Measurements from ENCODE around the gene TCF12. TPM values are rescaled to one million over a fixed set of nuclear protein-coding genes. Genes with fewer than 3 reads are reported as not detected.

The TCF12 gene
- total RNA-seq, 1 donor from 2014 or later, result 149 TPM

GRCh38 chr15:56959318-56959648 is 40.8 kb downstream of the TCF12 start:
- peaks cover 52% of the 10 kb centered on the region for H3K4me1 ChIP-seq
- peaks cover 21% of the 10 kb centered on the region for H3K36me3 Mint-ChIP-seq
- H3K27ac Mint-ChIP-seq, result no peak overlapping the region
- H3K4me3 ChIP-seq, result no peak overlapping the region
- no peaks in the 10 kb centered on the region for H3K27me3 ChIP-seq
- H2AFZ ChIP-seq (replicated peaks), result no peak overlapping the region
- DNase-seq (ENCODE audit: low spot score), result no peak
- no peak overlapping the region for H3K27ac ChIP-seq
- peaks cover 60% of the 10 kb centered on the region for H4K20me1 ChIP-seq (ENCODE audit: low read depth)
- TF ChIP-seq EZH2phosphoT487 (IDR thresholded peaks at IDR 0.05), result no peak
- no peak for TF ChIP-seq EZH2 (IDR thresholded peaks at IDR 0.05)
- no peak for TF ChIP-seq CTCF (IDR thresholded peaks at IDR 0.05)
- peaks cover 35% of the 10 kb centered on the region for H3K9me3 Mint-ChIP-seq
- H3K9ac ChIP-seq, result no peak overlapping the region
- H3K4me2 ChIP-seq, result no peak overlapping the region
- H3K9me3 ChIP-seq (ENCODE audit: low read depth), result no peaks in the 10 kb centered on the region
- H3K27me3 Mint-ChIP-seq (ENCODE audit: insufficient read depth, low read depth), result no peaks in the 10 kb centered on the region
- H3K4me1 Mint-ChIP-seq, result peaks cover 26% of the 10 kb centered on the region
- peaks cover 6% of the 10 kb centered on the region for H3K36me3 ChIP-seq
- peaks cover 18% of the 10 kb centered on the region for H3F3A ChIP-seq (ENCODE audit: low read depth)
- no peak overlapping the region for H3K4me3 Mint-ChIP-seq
- peaks cover 99% of the 10 kb centered on the region for H3K79me2 ChIP-seq (ENCODE audit: low read depth)

- Histone ChIP-seq H4K20me1 (ENCODE audit: low read depth) (peaks cover 68% of the 10 kb centered on the region), H3K4me1 (peaks cover 56% of the 10 kb centered on the region), H3F3A (ENCODE audit: low read depth) (peaks cover 18% of the 10 kb centered on the region), H3K4me3 (no peak overlapping the region), H3K79me2 (ENCODE audit: low read depth) (peaks cover 99% of the 10 kb centered on the region), H3K36me3 (peaks cover 3% of the 10 kb centered on the region), H3K9me3 (ENCODE audit: low read depth) (no peaks in the 10 kb centered on the region), H3K4me2 (no peak overlapping the region), H3K27ac (no peak overlapping the region), H2AFZ (replicated peaks) (no peak overlapping the region), H3K27me3 (no peaks in the 10 kb centered on the region), H3K9ac (no peak overlapping the region)
- H3K4me3 Mint-ChIP-seq, result no peak overlapping the region
- H3K36me3 Mint-ChIP-seq, result peaks cover 16% of the 10 kb centered on the region
- peaks cover 29% of the 10 kb centered on the region for H3K9me3 Mint-ChIP-seq
- H3K27me3 Mint-ChIP-seq (ENCODE audit: insufficient read depth, low read depth), result no peaks in the 10 kb centered on the region
- DNase-seq (ENCODE audit: low spot score), result no peak
- H3K4me1 Mint-ChIP-seq, result peaks cover 29% of the 10 kb centered on the region
- H3K27ac Mint-ChIP-seq, result no peak overlapping the region
- TF ChIP-seq EZH2phosphoT487 (IDR thresholded peaks at IDR 0.05) (no peak), EZH2 (IDR thresholded peaks at IDR 0.05) (no peak), CTCF (IDR thresholded peaks at IDR 0.05) (no peak)
These were observed 41.7 kb downstream of the TCF12 start for GRCh38 chr15:56960116-56960515.

GRCh38 chr15:56963126-56963525 is 44.7 kb downstream of the TCF12 start:
- no peaks in the 10 kb centered on the region for H3K27me3 ChIP-seq
- no peak overlapping the region for H3K4me2 ChIP-seq
- H3K36me3 Mint-ChIP-seq, result peaks cover 17% of the 10 kb centered on the region
- no peaks in the 10 kb centered on the region for H3K9me3 ChIP-seq (ENCODE audit: low read depth)
- no peaks in the 10 kb centered on the region for H3K27me3 Mint-ChIP-seq (ENCODE audit: insufficient read depth, low read depth)
- no peak for DNase-seq (ENCODE audit: low spot score)
- H3K79me2 ChIP-seq (ENCODE audit: low read depth), result peaks cover 99% of the 10 kb centered on the region
- H3F3A ChIP-seq (ENCODE audit: low read depth), result peaks cover 9% of the 10 kb centered on the region
- peaks cover 12% of the 10 kb centered on the region for H3K9me3 Mint-ChIP-seq
- H3K27ac ChIP-seq, result no peak overlapping the region
- no peak overlapping the region for H3K9ac ChIP-seq
- H3K4me3 ChIP-seq, result no peak overlapping the region
- no peaks in the 10 kb centered on the region for H3K36me3 ChIP-seq
- H3K4me1 ChIP-seq, result peaks cover 40% of the 10 kb centered on the region
- peaks cover 27% of the 10 kb centered on the region for H3K4me1 Mint-ChIP-seq
- no peak overlapping the region for H2AFZ ChIP-seq (replicated peaks)
- H4K20me1 ChIP-seq (ENCODE audit: low read depth), result peaks cover 80% of the 10 kb centered on the region
- no peak overlapping the region for H3K4me3 Mint-ChIP-seq
- H3K27ac Mint-ChIP-seq, result no peak overlapping the region
- TF ChIP-seq EZH2 (IDR thresholded peaks at IDR 0.05) (no peak), EZH2phosphoT487 (IDR thresholded peaks at IDR 0.05) (no peak), CTCF (IDR thresholded peaks at IDR 0.05) (no peak)
